Measurements from ENCODE around the gene PRMT1. TPM values are rescaled to one million over a fixed set of nuclear protein-coding genes. Genes with fewer than 3 reads are reported as not detected.

PRMT1 gene
- total and polyA plus RNA-seq, 4 donors, result 35.1 to 67.2 (median 53.8) TPM

DNA sequence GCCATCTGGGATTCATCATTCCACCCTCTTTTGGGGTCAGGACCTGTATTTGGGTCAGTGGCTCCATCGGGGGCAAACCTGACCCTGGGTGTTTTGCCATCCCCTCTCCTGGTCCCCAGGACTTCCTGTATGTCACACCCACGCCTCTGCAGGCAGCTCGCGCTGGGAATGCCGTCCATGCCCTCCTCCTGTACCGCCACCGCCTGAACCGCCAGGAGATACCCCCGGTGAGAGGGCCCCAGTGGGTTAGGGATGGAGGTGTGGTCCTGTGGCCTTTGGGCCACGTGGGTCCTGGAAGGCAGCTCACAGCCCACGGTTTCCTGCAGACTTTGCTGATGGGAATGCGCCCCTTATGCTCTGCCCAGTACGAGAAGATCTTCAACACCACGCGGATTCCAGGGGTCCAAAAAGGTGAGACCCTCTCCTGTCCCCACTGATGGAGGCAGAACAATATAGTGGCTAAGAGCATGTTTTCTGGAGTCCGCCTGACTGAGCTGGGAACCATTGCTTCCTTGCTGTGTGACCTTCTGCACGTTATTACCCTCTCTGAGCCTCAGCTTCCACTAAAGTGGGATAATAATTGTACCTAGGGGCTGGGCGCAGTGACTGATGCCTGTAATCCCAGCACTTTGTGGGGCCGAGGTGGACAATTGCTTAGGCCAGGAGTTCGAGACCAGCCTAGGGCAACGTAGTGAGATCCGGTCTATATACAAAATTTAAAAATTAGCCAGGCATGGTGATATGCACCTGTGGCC, 28.0 kb downstream of the PRMT1 start:
- H3K9ac ChIP-seq (ENCODE audit: low read depth in 1 of 2, low read length in 2 of 2), result no peak overlapping the region
- H3K27ac ChIP-seq (ENCODE audit: low read depth in 1 of 2, low read length in 2 of 2), result no peak overlapping the region
- no peak overlapping the region for H3K4me3 ChIP-seq (ENCODE audit: low read depth in 1 of 3, low read length in 3 of 3)
- no peaks in the 10 kb centered on the region for H3K27me3 ChIP-seq (ENCODE audit: control insufficient read depth in 4 of 4, insufficient read depth in 4 of 4, low read length in 3 of 4)
- TF ChIP-seq, protein P1, sequence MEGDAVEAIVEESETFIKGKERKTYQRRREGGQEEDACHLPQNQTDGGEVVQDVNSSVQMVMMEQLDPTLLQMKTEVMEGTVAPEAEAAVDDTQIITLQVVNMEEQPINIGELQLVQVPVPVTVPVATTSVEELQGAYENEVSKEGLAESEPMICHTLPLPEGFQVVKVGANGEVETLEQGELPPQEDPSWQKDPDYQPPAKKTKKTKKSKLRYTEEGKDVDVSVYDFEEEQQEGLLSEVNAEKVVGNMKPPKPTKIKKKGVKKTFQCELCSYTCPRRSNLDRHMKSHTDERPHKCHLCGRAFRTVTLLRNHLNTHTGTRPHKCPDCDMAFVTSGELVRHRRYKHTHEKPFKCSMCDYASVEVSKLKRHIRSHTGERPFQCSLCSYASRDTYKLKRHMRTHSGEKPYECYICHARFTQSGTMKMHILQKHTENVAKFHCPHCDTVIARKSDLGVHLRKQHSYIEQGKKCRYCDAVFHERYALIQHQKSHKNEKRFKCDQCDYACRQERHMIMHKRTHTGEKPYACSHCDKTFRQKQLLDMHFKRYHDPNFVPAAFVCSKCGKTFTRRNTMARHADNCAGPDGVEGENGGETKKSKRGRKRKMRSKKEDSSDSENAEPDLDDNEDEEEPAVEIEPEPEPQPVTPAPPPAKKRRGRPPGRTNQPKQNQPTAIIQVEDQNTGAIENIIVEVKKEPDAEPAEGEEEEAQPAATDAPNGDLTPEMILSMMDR (IDR thresholded peaks at IDR 0.05; ENCODE audit: low read depth, low read length, missing input control), result no peak
- no peak for TF ChIP-seq HNF4G (IDR thresholded peaks at IDR 0.05)
- TF ChIP-seq, protein P2, sequence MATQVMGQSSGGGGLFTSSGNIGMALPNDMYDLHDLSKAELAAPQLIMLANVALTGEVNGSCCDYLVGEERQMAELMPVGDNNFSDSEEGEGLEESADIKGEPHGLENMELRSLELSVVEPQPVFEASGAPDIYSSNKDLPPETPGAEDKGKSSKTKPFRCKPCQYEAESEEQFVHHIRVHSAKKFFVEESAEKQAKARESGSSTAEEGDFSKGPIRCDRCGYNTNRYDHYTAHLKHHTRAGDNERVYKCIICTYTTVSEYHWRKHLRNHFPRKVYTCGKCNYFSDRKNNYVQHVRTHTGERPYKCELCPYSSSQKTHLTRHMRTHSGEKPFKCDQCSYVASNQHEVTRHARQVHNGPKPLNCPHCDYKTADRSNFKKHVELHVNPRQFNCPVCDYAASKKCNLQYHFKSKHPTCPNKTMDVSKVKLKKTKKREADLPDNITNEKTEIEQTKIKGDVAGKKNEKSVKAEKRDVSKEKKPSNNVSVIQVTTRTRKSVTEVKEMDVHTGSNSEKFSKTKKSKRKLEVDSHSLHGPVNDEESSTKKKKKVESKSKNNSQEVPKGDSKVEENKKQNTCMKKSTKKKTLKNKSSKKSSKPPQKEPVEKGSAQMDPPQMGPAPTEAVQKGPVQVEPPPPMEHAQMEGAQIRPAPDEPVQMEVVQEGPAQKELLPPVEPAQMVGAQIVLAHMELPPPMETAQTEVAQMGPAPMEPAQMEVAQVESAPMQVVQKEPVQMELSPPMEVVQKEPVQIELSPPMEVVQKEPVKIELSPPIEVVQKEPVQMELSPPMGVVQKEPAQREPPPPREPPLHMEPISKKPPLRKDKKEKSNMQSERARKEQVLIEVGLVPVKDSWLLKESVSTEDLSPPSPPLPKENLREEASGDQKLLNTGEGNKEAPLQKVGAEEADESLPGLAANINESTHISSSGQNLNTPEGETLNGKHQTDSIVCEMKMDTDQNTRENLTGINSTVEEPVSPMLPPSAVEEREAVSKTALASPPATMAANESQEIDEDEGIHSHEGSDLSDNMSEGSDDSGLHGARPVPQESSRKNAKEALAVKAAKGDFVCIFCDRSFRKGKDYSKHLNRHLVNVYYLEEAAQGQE (IDR thresholded peaks at IDR 0.05), result no peak
- no peak for TF ChIP-seq RXRA (IDR thresholded peaks at IDR 0.05)
- TF ChIP-seq, protein P3, sequence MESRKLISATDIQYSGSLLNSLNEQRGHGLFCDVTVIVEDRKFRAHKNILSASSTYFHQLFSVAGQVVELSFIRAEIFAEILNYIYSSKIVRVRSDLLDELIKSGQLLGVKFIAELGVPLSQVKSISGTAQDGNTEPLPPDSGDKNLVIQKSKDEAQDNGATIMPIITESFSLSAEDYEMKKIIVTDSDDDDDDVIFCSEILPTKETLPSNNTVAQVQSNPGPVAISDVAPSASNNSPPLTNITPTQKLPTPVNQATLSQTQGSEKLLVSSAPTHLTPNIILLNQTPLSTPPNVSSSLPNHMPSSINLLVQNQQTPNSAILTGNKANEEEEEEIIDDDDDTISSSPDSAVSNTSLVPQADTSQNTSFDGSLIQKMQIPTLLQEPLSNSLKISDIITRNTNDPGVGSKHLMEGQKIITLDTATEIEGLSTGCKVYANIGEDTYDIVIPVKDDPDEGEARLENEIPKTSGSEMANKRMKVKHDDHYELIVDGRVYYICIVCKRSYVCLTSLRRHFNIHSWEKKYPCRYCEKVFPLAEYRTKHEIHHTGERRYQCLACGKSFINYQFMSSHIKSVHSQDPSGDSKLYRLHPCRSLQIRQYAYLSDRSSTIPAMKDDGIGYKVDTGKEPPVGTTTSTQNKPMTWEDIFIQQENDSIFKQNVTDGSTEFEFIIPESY (IDR thresholded peaks at IDR 0.05), result no peak
- DNase-seq (ENCODE audit: low spot score), result no peak
- no peaks in the 10 kb centered on the region for H3K4me1 ChIP-seq (ENCODE audit: control insufficient read depth in 4 of 4, insufficient read depth in 4 of 4, low read length in 3 of 4)
- H3K36me3 ChIP-seq (ENCODE audit: control insufficient read depth in 4 of 4, insufficient read depth in 3 of 4, low read depth in 1 of 4, low read length in 3 of 4), result no peaks in the 10 kb centered on the region
- 92% methylated on average over 22 of the region's 22 CpGs for WGBS
- no peaks in the 10 kb centered on the region for H3K9me3 ChIP-seq (ENCODE audit: control insufficient read depth in 4 of 4, low read length in 3 of 4)

DNA sequence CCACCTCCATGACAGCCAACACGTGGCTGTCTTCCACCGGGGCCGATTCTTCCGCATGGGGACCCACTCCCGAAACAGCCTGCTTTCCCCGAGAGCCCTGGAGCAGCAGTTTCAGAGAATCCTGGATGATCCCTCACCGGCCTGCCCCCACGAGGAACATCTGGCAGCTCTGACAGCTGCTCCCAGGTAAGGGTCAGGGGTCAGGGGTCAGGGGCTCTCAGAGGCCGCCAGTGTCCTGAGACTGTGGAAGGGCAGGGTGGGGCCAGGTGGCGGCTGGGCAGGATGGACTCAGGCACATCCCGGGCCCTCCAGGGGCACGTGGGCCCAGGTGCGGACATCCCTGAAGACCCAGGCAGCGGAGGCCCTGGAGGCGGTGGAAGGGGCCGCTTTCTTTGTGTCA, 28.8 kb downstream of the PRMT1 start:
- Histone ChIP-seq H3K27ac (ENCODE audit: low read depth in 1 of 2, low read length in 2 of 2) (no peak overlapping the region), H3K27me3 (ENCODE audit: control insufficient read depth in 4 of 4, insufficient read depth in 4 of 4, low read length in 3 of 4) (no peaks in the 10 kb centered on the region), H3K4me3 (ENCODE audit: low read depth in 1 of 3, low read length in 3 of 3) (no peak overlapping the region), H3K9me3 (ENCODE audit: control insufficient read depth in 4 of 4, low read length in 3 of 4) (no peaks in the 10 kb centered on the region), H3K4me1 (ENCODE audit: control insufficient read depth in 4 of 4, insufficient read depth in 4 of 4, low read length in 3 of 4) (no peaks in the 10 kb centered on the region), H3K9ac (ENCODE audit: low read depth in 1 of 2, low read length in 2 of 2) (no peak overlapping the region), H3K36me3 (ENCODE audit: control insufficient read depth in 4 of 4, insufficient read depth in 3 of 4, low read depth in 1 of 4, low read length in 3 of 4) (no peaks in the 10 kb centered on the region)
- WGBS, result 87% methylated on average over 16 of the region's 16 CpGs
- TF ChIP-seq GABPA (IDR thresholded peaks at IDR 0.05 in 1 of 2, conservative IDR thresholded peaks at IDR 0.05 in 1 of 2) (no peak), YY1 (IDR thresholded peaks at IDR 0.05) (no peak), NR2F2 (IDR thresholded peaks at IDR 0.05) (no peak), JUND (IDR thresholded peaks at IDR 0.05) (no peak), SP1 (IDR thresholded peaks at IDR 0.05) (no peak), EGR1 (IDR thresholded peaks at IDR 0.05; ENCODE audit: low read depth in 2 of 2) (no peak), HNF4G (IDR thresholded peaks at IDR 0.05) (no peak), FOXA1 (IDR thresholded peaks at IDR 0.05) (no peak), TAF1 (conservative IDR thresholded peaks at IDR 0.05) (no peak), RXRA (IDR thresholded peaks at IDR 0.05) (no peak), HNF4A (conservative IDR thresholded peaks at IDR 0.05) (no peak)
- TF ChIP-seq, protein P4, sequence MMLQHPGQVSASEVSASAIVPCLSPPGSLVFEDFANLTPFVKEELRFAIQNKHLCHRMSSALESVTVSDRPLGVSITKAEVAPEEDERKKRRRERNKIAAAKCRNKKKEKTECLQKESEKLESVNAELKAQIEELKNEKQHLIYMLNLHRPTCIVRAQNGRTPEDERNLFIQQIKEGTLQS (IDR thresholded peaks at IDR 0.05), result no peak
- TF ChIP-seq, protein P5, sequence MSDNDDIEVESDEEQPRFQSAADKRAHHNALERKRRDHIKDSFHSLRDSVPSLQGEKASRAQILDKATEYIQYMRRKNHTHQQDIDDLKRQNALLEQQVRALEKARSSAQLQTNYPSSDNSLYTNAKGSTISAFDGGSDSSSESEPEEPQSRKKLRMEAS (IDR thresholded peaks at IDR 0.05), result no peak
- TF ChIP-seq, protein P2 (IDR thresholded peaks at IDR 0.05), result no peak
- TF ChIP-seq, protein P1 (IDR thresholded peaks at IDR 0.05; ENCODE audit: low read depth, low read length, missing input control), result no peak
- DNase-seq (ENCODE audit: low spot score), result no peak

Data from liver (tissue), 9 donors.